ENCODE data around the gene C5orf63.

The C5orf63 gene

DNA sequence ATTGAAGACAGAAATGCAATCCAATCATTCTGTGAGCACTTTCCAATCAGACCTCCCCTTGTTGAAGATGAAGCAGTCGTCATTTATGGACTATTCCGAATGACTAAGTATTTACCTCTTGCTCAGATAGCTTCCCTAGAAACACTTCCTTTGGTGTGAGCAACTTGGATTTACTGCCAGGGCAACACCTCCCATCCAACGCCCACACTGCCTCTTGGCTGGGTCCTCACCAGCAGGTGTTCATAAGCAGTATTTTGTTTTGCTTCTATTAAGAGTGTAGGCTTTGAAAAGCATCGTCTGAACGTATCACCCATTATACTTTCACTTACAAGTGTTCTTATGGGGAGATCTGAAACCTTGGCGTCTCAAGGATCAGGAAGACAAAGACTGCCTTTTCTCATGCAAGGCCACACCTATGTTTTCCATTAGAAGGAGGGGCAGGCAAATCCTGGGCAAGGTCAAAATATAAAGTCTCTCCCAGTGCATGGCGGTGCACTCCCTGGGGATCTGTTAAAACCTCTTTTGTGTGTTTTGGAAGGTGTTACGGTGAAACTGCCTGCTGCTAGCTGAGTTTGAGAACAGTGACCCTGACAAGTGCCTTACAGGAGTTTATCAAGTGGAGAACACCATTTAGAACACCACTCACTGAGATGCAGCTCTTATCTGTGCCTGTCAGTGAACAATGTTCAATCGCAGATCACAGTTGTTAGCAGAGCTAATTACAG lies 32.3 kb downstream of the C5orf63 start:
- no peak for TF ChIP-seq RARB (CRISPR knock-in tag; IDR thresholded peaks at IDR 0.05)
- TF ChIP-seq, protein P1, sequence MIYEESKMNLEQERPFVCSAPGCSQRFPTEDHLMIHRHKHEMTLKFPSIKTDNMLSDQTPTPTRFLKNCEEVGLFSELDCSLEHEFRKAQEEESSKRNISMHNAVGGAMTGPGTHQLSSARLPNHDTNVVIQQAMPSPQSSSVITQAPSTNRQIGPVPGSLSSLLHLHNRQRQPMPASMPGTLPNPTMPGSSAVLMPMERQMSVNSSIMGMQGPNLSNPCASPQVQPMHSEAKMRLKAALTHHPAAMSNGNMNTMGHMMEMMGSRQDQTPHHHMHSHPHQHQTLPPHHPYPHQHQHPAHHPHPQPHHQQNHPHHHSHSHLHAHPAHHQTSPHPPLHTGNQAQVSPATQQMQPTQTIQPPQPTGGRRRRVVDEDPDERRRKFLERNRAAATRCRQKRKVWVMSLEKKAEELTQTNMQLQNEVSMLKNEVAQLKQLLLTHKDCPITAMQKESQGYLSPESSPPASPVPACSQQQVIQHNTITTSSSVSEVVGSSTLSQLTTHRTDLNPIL (CRISPR knock-in tag; IDR thresholded peaks at IDR 0.05; ENCODE audit: low read depth), result no peak
- no peak for TF ChIP-seq PPARA (CRISPR knock-in tag; IDR thresholded peaks at IDR 0.05; ENCODE audit: borderline replicate concordance)
- no peak for TF ChIP-seq ZFP3 (CRISPR knock-in tag; IDR thresholded peaks at IDR 0.05)
- TF ChIP-seq BACH2 (CRISPR knock-in tag; IDR thresholded peaks at IDR 0.05; ENCODE audit: borderline replicate concordance), result no peak
- no peak for TF ChIP-seq ARNTL (CRISPR knock-in tag; IDR thresholded peaks at IDR 0.05; ENCODE audit: borderline replicate concordance, low read depth)
- TF ChIP-seq ZC3H10 (CRISPR knock-in tag; IDR thresholded peaks at IDR 0.05), result no peak
- peak; percentile 16; the same call in 1 of the 3 replicates for ATAC-seq

DNA sequence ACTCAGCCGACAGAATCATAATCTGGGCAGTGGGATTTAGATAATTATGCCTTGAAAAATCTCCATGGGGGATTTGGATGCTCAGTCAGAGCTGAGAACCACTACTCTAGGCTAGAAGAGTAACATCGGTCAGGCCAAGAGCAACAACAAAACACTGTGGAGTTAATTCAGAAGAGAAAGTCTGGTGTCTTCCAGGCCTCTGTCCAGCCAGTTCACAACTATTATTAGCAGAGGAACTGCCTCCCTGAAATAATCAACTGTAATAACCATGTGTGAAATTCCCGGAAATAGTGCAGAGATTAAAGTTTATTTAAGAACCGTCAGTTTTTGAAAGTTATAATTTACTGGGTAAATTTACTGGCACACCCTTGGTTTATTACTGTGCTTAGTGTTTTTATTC lies 34.8 kb downstream of the C5orf63 start:
- TF ChIP-seq, protein P2, sequence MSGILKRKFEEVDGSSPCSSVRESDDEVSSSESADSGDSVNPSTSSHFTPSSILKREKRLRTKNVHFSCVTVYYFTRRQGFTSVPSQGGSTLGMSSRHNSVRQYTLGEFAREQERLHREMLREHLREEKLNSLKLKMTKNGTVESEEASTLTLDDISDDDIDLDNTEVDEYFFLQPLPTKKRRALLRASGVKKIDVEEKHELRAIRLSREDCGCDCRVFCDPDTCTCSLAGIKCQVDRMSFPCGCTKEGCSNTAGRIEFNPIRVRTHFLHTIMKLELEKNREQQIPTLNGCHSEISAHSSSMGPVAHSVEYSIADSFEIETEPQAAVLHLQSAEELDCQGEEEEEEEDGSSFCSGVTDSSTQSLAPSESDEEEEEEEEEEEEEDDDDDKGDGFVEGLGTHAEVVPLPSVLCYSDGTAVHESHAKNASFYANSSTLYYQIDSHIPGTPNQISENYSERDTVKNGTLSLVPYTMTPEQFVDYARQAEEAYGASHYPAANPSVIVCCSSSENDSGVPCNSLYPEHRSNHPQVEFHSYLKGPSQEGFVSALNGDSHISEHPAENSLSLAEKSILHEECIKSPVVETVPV (CRISPR knock-in tag; IDR thresholded peaks at IDR 0.05), result no peak
- TF ChIP-seq ISL1 (CRISPR knock-in tag; IDR thresholded peaks at IDR 0.05) (no peak), OSR1 (CRISPR knock-in tag; IDR thresholded peaks at IDR 0.05) (no peak)
- TF ChIP-seq, protein P3, sequence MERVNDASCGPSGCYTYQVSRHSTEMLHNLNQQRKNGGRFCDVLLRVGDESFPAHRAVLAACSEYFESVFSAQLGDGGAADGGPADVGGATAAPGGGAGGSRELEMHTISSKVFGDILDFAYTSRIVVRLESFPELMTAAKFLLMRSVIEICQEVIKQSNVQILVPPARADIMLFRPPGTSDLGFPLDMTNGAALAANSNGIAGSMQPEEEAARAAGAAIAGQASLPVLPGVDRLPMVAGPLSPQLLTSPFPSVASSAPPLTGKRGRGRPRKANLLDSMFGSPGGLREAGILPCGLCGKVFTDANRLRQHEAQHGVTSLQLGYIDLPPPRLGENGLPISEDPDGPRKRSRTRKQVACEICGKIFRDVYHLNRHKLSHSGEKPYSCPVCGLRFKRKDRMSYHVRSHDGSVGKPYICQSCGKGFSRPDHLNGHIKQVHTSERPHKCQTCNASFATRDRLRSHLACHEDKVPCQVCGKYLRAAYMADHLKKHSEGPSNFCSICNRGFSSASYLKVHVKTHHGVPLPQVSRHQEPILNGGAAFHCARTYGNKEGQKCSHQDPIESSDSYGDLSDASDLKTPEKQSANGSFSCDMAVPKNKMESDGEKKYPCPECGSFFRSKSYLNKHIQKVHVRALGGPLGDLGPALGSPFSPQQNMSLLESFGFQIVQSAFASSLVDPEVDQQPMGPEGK (CRISPR knock-in tag; IDR thresholded peaks at IDR 0.05; ENCODE audit: borderline replicate concordance), result no peak
- ATAC-seq, result no peak

DNA sequence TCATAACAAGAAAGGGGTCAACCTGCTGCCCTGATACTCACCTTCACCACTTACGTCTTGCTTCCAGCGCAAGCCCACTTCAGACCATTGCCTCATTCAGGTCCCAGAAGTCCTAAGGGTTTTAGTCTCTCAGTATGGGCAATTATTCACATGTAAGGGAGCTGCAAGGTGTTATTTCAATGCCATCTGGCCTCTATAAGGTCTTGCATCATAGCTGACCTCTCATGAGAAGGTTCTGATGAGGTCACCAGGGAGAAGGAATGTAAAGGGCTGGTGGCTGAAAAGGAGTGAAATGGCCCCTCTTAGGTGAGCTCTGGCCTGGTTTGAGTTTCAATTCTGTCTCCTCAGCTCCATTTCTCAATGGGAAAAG lies 41.5 kb downstream of the C5orf63 start:
- TF ChIP-seq TCF4 (CRISPR knock-in tag; IDR thresholded peaks at IDR 0.05; ENCODE audit: borderline replicate concordance) (no peak), ISL1 (CRISPR knock-in tag; IDR thresholded peaks at IDR 0.05) (no peak), ARNTL (CRISPR knock-in tag; IDR thresholded peaks at IDR 0.05; ENCODE audit: borderline replicate concordance, low read depth) (no peak), TOX (CRISPR knock-in tag; IDR thresholded peaks at IDR 0.05; ENCODE audit: borderline replicate concordance) (no peak), ZNF8 (CRISPR knock-in tag; IDR thresholded peaks at IDR 0.05) (no peak), OSR1 (CRISPR knock-in tag; IDR thresholded peaks at IDR 0.05) (no peak), ZC3H10 (CRISPR knock-in tag; IDR thresholded peaks at IDR 0.05) (no peak), BACH2 (CRISPR knock-in tag; IDR thresholded peaks at IDR 0.05; ENCODE audit: borderline replicate concordance) (no peak), CSDC2 (CRISPR knock-in tag; IDR thresholded peaks at IDR 0.05) (no peak), ZNF70 (CRISPR knock-in tag; IDR thresholded peaks at IDR 0.05) (no peak), GLIS3 (CRISPR knock-in tag; IDR thresholded peaks at IDR 0.05) (no peak)
- TF ChIP-seq, protein P4, sequence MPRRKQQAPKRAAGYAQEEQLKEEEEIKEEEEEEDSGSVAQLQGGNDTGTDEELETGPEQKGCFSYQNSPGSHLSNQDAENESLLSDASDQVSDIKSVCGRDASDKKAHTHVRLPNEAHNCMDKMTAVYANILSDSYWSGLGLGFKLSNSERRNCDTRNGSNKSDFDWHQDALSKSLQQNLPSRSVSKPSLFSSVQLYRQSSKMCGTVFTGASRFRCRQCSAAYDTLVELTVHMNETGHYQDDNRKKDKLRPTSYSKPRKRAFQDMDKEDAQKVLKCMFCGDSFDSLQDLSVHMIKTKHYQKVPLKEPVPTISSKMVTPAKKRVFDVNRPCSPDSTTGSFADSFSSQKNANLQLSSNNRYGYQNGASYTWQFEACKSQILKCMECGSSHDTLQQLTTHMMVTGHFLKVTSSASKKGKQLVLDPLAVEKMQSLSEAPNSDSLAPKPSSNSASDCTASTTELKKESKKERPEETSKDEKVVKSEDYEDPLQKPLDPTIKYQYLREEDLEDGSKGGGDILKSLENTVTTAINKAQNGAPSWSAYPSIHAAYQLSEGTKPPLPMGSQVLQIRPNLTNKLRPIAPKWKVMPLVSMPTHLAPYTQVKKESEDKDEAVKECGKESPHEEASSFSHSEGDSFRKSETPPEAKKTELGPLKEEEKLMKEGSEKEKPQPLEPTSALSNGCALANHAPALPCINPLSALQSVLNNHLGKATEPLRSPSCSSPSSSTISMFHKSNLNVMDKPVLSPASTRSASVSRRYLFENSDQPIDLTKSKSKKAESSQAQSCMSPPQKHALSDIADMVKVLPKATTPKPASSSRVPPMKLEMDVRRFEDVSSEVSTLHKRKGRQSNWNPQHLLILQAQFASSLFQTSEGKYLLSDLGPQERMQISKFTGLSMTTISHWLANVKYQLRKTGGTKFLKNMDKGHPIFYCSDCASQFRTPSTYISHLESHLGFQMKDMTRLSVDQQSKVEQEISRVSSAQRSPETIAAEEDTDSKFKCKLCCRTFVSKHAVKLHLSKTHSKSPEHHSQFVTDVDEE (CRISPR knock-in tag; IDR thresholded peaks at IDR 0.05), result no peak
- TF ChIP-seq, protein P3 (CRISPR knock-in tag; IDR thresholded peaks at IDR 0.05; ENCODE audit: borderline replicate concordance), result no peak
- TF ChIP-seq, protein P2 (CRISPR knock-in tag; IDR thresholded peaks at IDR 0.05), result no peak
- no peak for ATAC-seq
